ENCODE data around the gene PRELID1.

GRCh38 chr5:177270653-177271052 is 32.9 kb upstream of the PRELID1 start:
- TF ChIP-seq CTCF (conservative IDR thresholded peaks at IDR 0.05 in 1 of 2, IDR thresholded peaks at IDR 0.05 in 1 of 2; ENCODE audit: extremely low read depth in 1 of 2, insufficient read depth in 1 of 2, low read depth in 1 of 2, low read length in 2 of 2) (no peak), EZH2 (IDR thresholded peaks at IDR 0.05; ENCODE audit: borderline replicate concordance, low read length) (no peak)

Data from mammary epithelial cell (primary cell).